ENCODE measurements around the gene SMARCC2.
A peak's percentile ranks its signal among the peaks of the same experiment; 100 is the strongest.
"Not testable (repeated sequence)": the region's sequence is repeated elsewhere in the genome, so short reads cannot be mapped to it uniquely, and the experiment has no call there.

Gene SMARCC2

DNA sequence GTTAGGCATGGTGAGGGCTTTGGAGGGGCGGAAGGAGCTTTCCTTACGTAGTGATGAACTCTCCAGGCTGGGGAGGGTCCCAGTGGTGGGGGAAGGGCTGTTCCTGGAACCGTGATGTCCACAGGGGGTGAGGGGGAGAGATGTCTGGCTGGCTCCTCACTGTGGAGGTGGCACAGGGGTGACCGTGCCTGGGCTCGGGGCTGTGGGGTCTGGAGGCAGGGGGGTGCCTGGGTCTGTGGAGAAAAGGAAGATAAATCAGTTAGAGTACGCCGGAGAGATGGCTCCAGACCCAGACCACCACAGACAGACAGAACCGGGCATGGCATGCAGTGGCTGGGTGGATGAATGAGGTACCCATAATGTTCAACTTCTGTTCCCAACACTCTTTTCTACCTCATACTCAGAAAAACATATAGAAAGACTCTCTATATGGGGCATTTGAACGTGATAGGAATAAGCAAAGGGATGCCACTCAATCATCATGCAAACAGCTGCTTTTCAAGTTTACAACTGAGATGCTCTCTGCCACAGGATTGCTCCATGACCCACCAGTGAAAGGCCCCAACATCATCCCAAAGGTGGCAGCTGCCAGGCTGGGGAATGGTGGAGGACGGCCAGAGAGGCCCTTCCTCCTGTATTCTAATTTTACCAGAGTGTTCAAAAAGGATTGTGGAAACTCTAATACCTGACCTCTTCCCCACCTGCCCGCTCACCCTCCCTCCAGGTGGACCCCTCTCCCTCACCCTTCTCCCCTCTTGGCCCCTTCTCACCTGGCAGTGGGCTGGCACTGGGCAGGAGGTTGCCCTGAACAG lies 25.5 kb downstream of the SMARCC2 start:
- no peak for DNase-seq (ENCODE audit: low spot score)

DNA sequence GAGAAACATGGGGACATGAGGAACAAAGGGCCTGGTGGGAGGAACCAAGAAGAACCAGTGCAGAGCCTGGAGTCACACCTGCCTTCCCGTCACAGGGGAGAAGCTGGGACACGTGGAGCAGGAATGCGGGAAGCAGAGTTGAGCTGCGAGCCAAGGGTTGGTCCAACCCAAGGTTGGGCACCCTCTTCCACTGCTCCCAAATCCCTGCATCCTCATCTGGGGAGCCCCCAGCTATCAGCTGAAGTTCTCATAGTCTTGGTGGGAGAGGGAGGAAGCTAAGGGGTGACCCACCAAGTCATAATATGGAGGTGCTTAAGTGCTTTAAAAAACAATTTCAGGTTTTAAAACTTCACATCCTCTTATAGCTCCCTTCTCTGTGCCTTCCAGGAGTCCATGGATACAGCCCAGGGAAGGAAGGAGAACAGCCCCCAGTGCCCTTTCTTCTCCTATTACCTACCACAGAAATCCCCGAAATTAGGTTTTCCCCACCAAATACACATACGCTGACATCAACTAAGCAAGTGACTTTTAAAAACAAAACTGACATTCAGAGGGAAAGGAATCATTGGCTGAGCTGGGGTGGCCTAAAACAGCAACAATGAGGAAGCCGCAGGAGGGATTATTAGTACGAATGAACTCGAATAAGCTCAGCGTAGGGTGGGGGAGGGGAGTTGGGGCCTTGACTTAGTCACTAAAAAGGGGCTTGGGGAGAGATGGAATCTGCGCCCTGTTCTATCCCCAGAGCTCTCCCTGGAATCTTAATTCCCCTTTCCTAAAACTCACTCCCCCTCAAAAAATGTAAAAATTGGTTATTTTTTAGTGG lies 26.6 kb downstream of the SMARCC2 start:
- DNase-seq (ENCODE audit: low spot score): no peak

DNA sequence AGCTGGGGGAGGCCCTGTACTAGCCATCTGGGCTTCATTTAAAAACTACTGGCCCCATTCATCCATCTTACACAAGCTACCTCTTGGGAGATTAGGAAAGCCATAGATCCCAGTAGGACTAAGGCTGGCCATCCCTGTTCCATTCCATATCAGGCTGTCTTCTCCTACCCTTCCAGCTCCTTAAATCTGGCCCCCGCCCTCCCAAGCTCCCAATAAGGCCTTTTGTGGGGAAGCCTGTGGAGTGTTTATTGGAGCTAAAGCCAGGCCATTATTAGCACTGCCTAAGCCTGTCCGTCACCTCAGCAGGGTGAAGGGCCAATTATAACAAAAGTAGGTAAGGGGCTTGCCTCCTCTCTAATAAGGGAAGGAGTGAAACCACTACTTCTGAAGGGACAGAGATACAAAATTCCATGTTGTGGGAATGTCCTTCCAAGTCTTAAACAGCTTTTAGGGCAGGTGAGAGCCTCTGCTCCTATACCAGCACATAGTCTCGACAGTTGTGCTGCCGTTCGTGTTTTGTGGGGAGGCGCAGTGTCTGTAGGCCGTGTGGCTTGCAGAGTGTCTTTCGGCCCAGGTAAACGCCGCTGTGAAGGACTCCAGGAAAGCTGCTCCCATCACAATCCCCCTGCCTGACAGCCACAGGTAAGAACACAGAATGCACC lies 27.5 kb downstream of the SMARCC2 start:
- no peak for DNase-seq (ENCODE audit: low spot score)

DNA sequence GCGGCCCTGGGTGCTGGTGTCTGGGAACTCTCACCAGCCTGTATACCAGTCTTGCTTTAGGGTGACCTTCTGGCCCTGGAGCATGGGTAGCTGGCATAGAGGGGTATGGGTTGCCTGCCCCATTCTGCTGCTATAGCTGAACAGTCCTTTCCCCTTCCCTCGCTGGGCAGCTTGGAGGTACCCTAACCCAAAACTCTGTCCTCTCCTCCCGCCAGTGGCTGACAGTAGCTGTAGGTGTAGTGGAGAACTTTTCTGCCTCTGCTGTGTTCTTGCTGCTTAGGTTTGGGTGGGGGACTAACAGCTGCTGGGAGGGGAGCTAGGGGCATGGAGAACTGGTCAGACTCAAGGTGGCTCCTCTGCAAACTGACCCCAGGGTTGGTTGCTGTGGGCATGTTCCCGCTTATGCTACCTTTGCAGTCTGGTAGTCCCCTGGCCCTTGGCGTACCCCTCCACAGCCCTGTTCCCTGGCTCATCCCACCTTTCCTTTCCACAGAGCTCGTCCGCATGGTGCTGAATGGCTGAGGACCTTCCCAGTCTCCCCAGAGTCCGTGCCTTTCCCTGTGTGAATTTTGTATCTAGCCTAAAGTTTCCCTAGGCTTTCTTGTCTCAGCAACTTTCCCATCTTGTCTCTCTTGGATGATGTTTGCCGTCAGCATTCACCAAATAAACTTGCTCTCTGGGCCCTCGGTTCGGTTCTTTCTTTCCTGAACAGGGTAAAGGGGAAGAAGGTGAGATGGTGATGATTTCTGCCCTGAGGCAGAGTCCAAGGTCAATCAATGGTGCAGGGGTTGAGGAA lies 28.2 kb downstream of the SMARCC2 start:
- DNase-seq (ENCODE audit: low spot score): no peak

DNA sequence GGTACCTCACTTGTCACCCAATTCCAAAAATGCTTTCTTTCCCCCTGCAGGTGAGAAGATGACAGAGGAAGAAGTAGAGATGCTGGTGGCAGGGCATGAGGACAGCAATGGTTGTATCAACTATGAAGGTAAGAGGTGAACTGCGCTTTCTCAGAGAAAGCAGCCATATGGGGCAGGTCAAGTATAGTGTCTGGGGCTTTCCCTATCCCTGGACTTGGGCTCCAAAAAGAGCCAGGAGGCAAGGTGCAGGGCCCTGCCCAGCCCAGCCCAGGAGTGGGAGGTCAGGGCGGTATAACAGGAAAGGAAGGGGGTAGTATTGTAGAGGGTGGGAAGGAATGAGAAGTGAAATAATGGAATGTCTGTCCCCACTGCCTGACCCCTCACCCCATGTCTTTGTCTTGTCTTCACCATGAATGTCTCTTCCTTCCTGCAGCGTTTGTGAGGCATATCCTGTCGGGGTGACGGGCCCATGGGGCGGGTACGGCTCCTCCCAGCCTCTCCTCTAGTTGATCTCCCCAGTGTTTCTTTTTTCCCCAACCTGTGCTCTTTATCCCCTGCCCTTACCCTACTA lies 29.0 kb downstream of the SMARCC2 start:
- DNase-seq (ENCODE audit: low spot score): no peak

DNA sequence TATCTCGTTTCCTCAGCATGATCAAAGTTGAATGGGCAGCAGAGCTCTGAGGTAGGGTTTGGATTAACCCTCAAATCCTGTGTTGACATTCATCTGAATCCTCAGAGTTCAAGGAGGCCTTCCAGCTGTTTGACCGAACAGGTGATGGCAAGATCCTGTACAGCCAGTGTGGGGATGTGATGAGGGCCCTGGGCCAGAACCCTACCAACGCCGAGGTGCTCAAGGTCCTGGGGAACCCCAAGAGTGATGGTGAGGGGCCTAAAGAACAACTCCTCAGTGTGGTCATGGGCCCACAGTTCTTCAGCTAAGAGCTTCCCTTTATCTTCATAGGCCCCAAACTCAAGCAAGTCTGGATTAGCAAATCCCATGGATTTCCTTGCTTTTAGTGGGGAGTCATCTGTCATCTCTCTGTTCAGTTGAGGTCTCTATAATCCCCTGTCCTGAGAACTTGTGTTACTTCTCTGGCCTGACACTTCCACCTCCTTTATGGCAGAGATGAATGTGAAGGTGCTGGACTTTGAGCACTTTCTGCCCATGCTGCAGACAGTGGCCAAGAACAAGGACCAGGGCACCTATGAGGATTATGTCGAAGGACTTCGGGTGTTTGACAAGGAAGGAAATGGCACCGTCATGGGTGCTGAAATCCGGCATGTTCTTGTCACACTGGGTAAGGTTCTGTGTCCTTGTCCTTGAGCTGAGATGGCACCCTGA lies 29.6 kb downstream of the SMARCC2 start:
- DNase-seq (ENCODE audit: low spot score): no peak

DNA sequence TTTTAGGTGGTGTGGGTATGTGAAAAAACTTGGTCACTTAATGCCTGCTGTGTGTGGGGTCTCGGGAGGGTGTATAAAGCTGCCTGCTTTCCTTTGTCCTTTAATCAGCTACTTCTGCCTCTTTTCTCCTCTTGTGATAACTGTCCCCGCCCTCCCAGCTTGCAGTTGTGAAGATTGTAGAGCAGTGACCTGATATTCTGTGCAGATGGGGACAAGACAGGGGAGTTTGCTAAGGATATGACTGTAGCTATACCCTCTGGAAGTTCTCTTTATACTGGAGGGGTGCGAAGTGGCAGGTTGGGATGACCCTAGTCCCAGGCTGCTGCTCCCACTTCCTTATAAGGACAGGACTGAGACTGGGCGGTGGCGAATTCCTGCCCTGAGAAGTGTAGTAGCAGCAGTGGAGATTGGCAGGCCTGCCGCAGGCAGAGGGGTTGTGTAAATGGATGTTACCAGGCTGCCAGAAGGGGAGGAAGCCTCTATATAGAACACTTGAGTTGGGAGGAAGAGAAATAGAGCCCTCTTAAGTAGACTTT lies 30.3 kb downstream of the SMARCC2 start:
- DNase-seq (ENCODE audit: low spot score): peak; percentile 22

DNA sequence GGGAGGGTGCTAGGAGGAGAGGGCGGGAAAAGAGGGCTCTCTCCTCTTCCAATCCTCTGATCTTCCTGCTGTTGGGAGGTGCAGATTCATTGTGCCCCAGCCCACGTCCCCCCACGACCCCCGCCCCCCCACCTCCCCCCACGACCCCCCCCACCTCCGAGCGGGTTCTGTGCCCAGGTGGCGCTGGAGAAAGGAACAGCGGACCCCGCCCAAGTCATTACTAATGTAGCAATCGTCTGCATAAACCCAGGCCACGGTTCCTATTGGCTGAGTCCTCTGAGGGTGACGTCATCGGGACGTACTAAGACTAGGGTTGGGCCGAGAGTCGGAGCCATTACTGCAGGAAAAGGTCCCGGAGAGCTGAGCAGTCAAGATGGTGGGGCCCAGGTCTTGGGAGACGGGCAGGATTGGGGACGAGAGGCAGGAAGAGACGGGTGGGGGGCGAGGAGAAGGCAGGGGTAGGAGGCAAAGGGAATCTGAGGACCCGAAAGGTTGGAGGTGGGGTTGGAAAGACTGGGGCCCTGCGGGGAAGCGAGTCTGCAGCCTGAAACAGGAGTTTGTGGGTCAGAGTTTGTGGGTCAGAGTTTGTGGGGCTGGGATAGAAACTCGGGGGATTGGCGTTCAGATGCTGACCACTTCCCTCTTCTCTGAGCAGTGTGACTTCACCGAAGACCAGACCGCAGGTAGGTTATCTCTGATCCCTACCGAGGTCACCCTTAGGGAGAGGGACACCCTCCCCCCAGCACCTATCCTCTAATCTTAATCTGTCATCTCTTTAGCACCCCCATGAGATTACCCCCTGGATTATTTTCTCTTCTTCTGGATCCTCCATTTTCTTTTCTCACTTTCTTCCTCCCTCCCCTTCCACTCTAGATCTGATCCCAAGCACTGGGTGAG lies 31.0 kb downstream of the SMARCC2 start, which contains the start of gene MYL6:
Gene MYL6 (plus strand): TSS at position 331 of the 897 bp plus-strand sequence. CDS start 43 bp downstream, at position 374.
- peak; percentile 95 for DNase-seq (ENCODE audit: low spot score)

DNA sequence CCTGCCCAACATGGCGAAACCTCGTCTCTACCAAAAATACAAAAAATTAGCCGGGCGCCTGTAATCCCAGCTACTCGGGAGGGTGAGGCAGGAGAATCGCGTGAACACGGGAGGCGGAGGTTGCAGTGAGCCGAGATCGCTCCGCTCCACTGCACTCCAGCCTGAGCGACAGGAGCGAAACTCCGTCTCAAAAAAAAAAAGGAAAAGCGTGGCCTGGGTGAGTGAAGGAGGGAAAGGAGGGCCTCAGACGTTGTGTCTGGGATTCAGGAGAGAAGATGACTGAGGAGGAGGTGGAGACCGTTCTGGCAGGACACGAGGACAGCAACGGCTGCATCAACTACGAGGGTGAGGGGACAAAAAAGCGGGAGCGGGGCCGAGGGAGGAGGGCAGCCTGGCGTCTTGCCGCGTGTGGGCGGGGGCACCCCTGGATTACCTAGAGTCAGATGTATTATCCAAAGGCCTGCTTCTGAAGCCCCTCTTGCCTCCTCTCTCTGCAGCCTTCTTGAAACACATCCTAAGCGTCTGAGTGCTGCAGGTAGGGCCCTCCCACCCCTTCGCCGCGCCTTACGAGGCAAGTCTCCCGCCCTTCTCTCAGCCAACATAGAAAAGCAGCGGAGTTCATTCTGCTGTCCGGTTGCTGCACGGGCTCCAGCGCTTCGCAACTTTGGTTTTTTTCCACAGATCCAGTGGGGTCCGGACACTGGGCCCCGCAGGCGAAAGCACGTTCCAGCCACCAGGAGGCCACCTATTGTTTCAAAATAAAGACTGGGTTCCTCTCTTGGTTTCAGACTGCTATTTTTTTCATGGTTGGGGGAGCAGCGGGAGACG lies 31.9 kb downstream of the SMARCC2 start:
- DNase-seq (ENCODE audit: low spot score): peak; percentile 85

DNA sequence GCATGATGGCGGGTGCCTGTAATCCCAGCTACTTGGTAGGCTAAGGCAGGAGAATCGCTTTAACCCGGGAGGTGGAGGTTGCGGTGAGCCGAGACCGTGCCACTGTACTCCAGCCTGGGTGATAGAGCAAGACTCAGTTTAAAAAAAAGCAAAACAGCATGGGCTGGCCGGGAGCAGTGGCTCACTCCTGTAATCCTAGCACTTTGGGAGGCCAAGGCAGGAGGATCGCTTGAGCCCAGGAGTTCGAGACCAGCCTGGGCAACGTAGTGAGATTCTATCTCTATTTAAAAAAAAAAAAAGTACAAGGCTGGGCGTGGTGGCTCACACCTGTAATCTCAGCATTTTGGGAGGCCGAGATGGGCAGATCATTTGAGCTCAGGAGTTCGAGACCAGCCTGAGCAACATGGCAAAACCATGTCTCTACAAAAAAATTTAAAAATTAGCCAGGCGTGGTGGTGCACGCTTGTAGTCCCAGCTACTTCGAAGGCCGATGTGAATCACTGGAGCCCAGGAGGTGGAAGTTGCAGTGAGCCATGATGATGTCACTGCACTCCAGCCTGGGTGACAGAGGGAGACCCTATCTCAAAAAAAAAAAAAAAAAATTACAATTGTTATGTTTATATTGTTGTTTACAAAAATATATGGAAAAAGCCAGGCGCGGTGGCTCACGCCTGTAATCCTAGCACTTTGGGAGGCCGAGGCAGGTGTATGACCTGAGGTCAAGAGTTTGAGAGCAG lies 32.7 kb downstream of the SMARCC2 start:
- DNase-seq (ENCODE audit: low spot score): not testable (repeated sequence)

DNA sequence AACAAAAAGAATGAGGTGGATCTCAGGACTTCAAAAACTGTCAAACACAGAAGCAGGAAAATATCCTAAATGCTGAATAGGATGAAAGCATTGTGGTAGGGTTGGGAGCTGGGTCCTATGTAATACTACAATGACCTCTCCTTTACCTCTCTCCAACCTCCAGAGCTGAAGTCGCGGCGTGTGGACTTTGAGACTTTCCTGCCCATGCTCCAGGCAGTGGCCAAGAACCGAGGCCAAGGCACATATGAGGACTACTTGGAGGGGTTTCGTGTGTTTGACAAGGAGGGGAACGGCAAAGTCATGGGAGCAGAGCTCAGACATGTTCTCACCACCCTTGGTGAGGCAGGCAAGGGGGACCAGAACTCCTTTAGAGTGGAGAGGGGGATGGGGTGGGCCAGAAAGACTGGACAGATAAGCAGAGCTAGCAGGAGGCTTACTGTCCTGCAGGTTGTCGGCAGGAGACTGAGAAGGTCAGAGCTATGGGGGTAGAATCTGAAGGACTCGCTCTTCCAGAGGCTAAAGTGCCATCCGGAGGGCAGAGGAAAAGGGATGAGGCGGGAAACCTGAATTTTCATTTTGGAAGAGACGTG lies 33.9 kb downstream of the SMARCC2 start:
- DNase-seq (ENCODE audit: low spot score): no peak

DNA sequence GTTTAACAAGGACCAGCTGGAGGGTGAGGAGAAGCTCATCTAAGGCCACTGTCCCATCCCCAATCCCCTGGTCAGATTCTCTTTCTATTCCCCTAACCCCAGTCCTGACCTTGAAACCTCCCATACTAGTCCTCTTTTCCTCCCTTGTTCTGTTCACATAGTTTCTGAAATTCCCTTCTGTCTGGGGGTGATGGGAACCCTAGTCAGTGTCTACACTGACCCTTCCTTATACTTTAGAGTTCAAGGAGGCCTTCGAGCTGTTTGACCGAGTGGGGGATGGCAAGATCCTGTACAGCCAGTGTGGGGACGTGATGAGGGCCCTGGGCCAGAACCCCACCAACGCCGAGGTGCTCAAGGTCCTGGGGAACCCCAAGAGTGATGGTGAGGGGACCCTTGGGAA lies 34.5 kb downstream of the SMARCC2 start:
- DNase-seq (ENCODE audit: low spot score): no peak

DNA sequence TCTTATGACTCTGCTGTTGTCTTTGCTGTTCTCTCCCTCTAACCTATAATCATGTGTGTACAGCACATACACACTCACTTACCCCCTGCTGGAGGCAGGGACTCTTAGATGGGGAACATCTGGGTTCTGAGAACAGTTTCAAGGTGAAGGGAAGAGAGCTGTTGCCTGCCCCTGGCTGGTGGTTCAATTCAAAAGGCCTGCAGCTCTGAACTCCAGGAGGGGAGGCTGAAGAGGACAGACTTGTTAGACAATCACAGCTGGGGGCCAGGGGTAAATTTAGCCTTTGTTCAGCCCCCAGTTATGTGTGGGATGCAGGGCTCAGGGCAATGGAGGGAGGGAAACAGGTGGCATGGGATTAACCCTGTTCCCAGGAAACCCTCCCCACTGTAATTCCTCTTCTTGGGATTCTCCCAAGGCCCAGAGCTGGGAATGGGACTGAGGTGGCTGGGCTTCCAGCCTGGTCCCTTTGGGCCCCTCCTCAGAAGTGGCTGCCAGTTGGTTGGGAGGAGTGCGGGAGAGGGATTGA lies 35.0 kb downstream of the SMARCC2 start:
- DNase-seq (ENCODE audit: low spot score): no peak

DNA sequence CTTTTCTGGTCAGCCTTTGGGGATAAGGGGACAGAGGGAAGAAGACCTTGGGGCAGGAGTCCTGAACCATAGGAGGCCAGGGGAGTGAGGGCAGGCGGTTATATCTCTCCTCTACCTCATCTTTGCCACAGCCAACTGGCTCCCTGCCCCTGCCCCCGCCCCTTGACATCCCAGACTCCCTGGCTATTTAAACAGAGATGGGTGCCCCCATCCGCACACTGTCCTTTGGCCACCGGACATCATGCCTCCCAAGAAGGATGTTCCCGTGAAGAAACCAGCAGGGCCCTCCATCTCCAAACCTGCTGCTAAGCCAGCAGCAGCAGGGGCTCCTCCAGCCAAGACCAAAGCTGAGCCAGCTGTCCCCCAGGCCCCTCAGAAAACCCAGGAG lies 35.6 kb downstream of the SMARCC2 start:
- no peak for DNase-seq (ENCODE audit: low spot score)

DNA sequence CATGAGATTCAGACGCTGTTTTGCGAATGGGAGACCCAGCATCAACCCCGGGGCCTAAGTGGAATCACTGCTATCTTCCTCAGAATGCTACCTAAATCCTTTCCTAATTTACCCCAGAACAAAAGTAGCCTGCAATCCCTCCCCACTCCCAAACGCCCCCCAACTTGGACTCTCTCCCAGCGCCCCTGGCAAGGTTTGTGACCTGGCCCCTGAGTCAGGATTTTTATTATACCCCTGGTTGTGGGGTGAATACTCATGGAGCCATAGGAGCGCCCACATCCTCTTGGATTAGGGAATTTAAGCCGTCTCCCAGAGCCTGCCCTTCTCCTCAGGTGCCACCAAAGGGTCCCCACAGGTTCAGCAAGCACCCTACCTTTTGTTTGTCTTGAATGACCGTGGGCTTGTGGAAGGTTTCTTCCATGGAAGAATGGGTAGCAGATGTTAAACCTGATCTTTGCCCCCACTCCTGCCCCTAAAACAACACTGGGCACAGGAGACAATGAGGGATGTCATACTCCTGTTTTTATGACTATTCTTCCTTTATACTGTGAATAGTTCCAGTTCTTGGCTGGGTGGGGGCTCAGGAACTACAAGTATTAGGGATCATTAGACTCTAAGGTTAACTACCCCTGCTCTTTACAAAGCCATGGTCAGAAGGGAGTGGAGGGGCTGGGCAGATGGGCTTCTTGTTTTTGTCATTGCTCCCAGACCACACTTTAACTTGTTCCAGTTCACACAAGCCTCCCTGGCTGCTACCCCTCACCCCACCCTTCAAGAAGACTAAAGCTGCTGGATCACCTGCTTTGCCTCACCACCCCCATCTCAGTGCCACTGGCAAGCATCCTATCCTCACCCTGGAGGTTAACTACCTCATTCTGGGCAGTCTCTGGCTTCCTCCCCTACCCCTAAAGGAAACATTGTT lies 36.3 kb downstream of the SMARCC2 start:
- DNase-seq (ENCODE audit: low spot score): no peak

DNA sequence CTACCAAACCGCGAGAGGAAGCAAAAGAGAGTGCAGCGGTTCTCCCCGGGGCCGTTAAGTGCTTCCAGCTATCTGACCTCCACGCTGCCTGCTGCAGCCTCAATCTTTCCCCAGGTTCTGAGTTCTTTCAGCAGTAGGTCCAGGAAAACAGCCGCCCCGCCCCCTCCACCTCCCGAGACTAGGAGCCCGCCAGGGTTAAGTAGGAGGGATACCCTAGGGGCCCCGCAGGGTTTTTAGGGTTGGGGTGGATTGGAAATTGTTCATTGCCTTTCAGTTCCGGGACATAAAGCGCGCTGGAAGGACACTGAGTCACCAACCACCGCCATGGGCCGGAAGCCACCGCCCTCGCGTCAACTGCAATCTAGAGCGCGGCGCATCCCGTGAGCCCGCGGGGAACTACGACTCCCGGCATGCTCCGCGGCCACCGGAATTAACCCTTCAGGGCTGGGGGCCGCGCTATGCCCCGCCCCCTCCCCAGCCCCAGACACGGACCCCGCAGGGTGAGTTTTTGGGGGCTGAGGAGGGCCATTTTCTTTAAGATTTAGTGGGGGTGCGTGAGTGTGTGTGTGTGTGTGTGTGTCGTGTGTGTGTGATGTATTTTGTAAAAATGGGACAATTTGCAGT lies 37.0 kb downstream of the SMARCC2 start, which contains the start of gene MYL6B:
Gene MYL6B (plus strand): TSS at position 456 of the 624 bp plus-strand sequence. CDS start 1,332 bp downstream, outside the sequence.
- DNase-seq (ENCODE audit: low spot score): peak; percentile 94

Measured in germinal center (tissue), 1 donor.